PC-3 (cell line): Measurements from ENCODE around the gene WDR87. TPM values are rescaled to one million over a fixed set of nuclear protein-coding genes. Genes with fewer than 3 reads are reported as not detected.

ENCODE experiments used
- ATAC-seq: fragments of 200-7000 bp; cut with Tn5 transposase; 2 replicates; pipeline ENCODE4 v1.9.1; 2020; ENCODE audit warnings: mild to moderate bottlenecking, moderate library complexity
- BruUV-seq: library from RNA; stranded (reverse); fragments of 400-500 nt; replicated peaks from 2 replicates; lab custom pipeline; 2021; lab: Mats Ljungman, UMichigan
- CTCF ChIA-PET: fragments of 300-600 bp; sonication (Branson Sonifier 250); formaldehyde crosslinking; loops from one replicate; lab custom pipeline; 2022; ENCODE audit warnings: antibody characterized with exemption; lab: Charles Lee
- POLR2A ChIA-PET: fragments of 300-600 bp; sonication (Branson Sonifier 250); formaldehyde crosslinking; loops from one replicate; lab custom pipeline; 2022; ENCODE audit warnings: antibody characterized with exemption; ENCODE audit not compliant: unreplicated experiment; lab: Charles Lee
- DNase-seq: peaks from one replicate; pipeline ENCODE4 v3.0.0-alpha.2; 2015
- H2AFZ ChIP-seq: fragments of 300-600 bp; sonication (generic); 2 replicates; pipeline ENCODE4 v1.6.0; 2016; ENCODE audit warnings: antibody characterized with exemption, low read length
- H3F3A ChIP-seq: fragments of 300-600 bp; sonication (generic); one replicate; pipeline ENCODE4 v1.6.0; 2017; ENCODE audit warnings: antibody characterized with exemption, low read length, control low read depth, mild to moderate bottlenecking; ENCODE audit not compliant: unreplicated experiment
- H3K27ac ChIP-seq: fragments of 300-600 bp; sonication (generic); 2 replicates; pipeline ENCODE4 v1.5.1; 2016; ENCODE audit warnings: mild to moderate bottlenecking, low read length
- H3K27me3 ChIP-seq: fragments of 300-600 bp; sonication (generic); 2 replicates; pipeline ENCODE4 v1.6.1; 2016; ENCODE audit warnings: low read length, mixed read lengths
- H3K36me3 ChIP-seq: fragments of 300-600 bp; sonication (generic); 2 replicates; pipeline ENCODE4 v1.6.1; 2016; ENCODE audit warnings: low read depth, mixed run types, low read length, mixed read lengths
- H3K4me1 ChIP-seq: fragments of 300-600 bp; sonication (generic); 2 replicates; pipeline ENCODE4 v1.5.1; 2016; ENCODE audit warnings: low read length; ENCODE audit not compliant: insufficient read depth
- H3K4me2 ChIP-seq: fragments of 300-600 bp; sonication (generic); 2 replicates; pipeline ENCODE4 v1.6.0; 2016; ENCODE audit warnings: low read length
- H3K4me3 ChIP-seq: fragments of 300-600 bp; sonication (generic); 2 replicates; pipeline ENCODE4 v1.5.1; 2016; ENCODE audit warnings: mild to moderate bottlenecking, low read length, mixed read lengths
- H3K79me2 ChIP-seq: fragments of 300-600 bp; sonication (generic); 2 replicates; pipeline ENCODE4 v1.6.1; 2017; ENCODE audit warnings: low read length, mixed read lengths
- H3K9ac ChIP-seq: fragments of 300-600 bp; sonication (generic); 2 replicates; pipeline ENCODE4 v1.6.0; 2016; ENCODE audit warnings: mild to moderate bottlenecking, low read length
- H3K9me2 ChIP-seq: fragments of 300-600 bp; sonication (generic); replicated peaks from 2 replicates; pipeline ENCODE4 v1.6.1; 2016; ENCODE audit warnings: mixed run types, low read length, mixed read lengths
- H3K9me3 ChIP-seq: fragments of 300-600 bp; sonication (generic); 2 replicates; pipeline ENCODE4 v1.6.1; 2016; ENCODE audit warnings: low read length, mixed read lengths
- H4K20me1 ChIP-seq: fragments of 300-600 bp; sonication (generic); 2 replicates; pipeline ENCODE4 v1.6.1; 2016; ENCODE audit warnings: low read length, mixed read lengths
- CTCF ChIP-seq: fragments of 300-600 bp; sonication (generic); conservative IDR thresholded peaks from 2 replicates; pipeline ENCODE4 v1.5.1; 2017; ENCODE audit warnings: antibody characterized with exemption, low read depth, mild to moderate bottlenecking, low read length
- EZH2 ChIP-seq: fragments of 300-600 bp; sonication (generic); IDR thresholded peaks from one replicate; pipeline ENCODE4 v1.6.1; 2017; ENCODE audit warnings: antibody characterized with exemption, mild to moderate bottlenecking, low read length; ENCODE audit not compliant: unreplicated experiment
- EZH2phosphoT487 ChIP-seq: fragments of 300-600 bp; sonication (generic); IDR thresholded peaks from 2 replicates; pipeline ENCODE4 v1.6.1; 2018; ENCODE audit warnings: mild to moderate bottlenecking, antibody characterized with exemption, low read length, borderline replicate concordance
- intact Hi-C: fragments of 100-400 bp; cut with micrococcal nuclease; formaldehyde crosslinking; loops from 2 replicates; pipeline ENCODE4 v1.9.0; 2023
- total RNA-seq: library from RNA; depleted of rRNA; stranded (reverse); fragments of >200 nt; gene quantifications from 2 replicates; pipeline ENCODE4 v1.2.3, GENCODE V29; 2014

WDR87 gene
- total RNA-seq, 1 experiment from 2014 or later = not detected

GRCh38 chr19:37953171-37953917 lies 47.0 kb upstream of the WDR87 start:
- Histone ChIP-seq H3K9me2 (no peaks in the 10 kb centered on the region), H3K36me3 (no peaks in the 10 kb centered on the region; the same call in 1 of the 2 replicates), H2AFZ (no peak overlapping the region), H3K79me2 (peaks cover 97% of the 10 kb centered on the region), H3K4me1 (peaks cover 31% of the 10 kb centered on the region), H3K9ac (0 out of 2 replicates have a peak overlapping the region, but pooled peaks have one; percentile 10), H3F3A (peaks cover 4% of the 10 kb centered on the region), H3K4me2 (peak overlapping the region; percentile 32), H3K27ac (peak overlapping the region; percentile 53), H3K9me3 (no peaks in the 10 kb centered on the region), H3K4me3 (no peak overlapping the region), H3K27me3 (no peaks in the 10 kb centered on the region), H4K20me1 (peaks cover 7% of the 10 kb centered on the region; the same call in 1 of the 2 replicates)
- TF ChIP-seq CTCF = no peak
- no peak for TF ChIP-seq EZH2
- no peak for TF ChIP-seq EZH2phosphoT487
- ATAC-seq (peak; percentile 49), DNase-seq (peak; percentile 19)
- intact Hi-C loops = no loop called here
- ChIA-PET POLR2A (interaction anchor here (0.7 to 1.1 kb wide), 2 partner anchors 21 to 40 kb away, joined by 3 read pairs; no protein-coding TSS in a partner anchor), CTCF (no interaction called here)
- BruUV-seq = no TSS peak

- H3F3A ChIP-seq = peaks cover 4% of the 10 kb centered on the region
- H3K9me2 ChIP-seq = no peaks in the 10 kb centered on the region
- DNase-seq (no peak), ATAC-seq (no peak)
- H3K4me3 ChIP-seq = no peak overlapping the region
- intact Hi-C loops = no loop called here
- H3K9me3 ChIP-seq = no peaks in the 10 kb centered on the region
- H3K4me2 ChIP-seq = no peak overlapping the region
- CTCF ChIA-PET = no interaction called here
- no peaks in the 10 kb centered on the region for H3K27me3 ChIP-seq
- no peaks in the 10 kb centered on the region; the same call in 1 of the 2 replicates for H3K36me3 ChIP-seq
- no peak for TF ChIP-seq EZH2phosphoT487
- TF ChIP-seq CTCF = no peak
- no peak for TF ChIP-seq EZH2
- no peak overlapping the region for H3K9ac ChIP-seq
- H3K79me2 ChIP-seq = peaks cover 95% of the 10 kb centered on the region
- no peak overlapping the region for H2AFZ ChIP-seq
- H3K27ac ChIP-seq = no peak overlapping the region
- peaks cover 7% of the 10 kb centered on the region; the same call in 1 of the 2 replicates for H4K20me1 ChIP-seq
- H3K4me1 ChIP-seq = peaks cover 40% of the 10 kb centered on the region
- POLR2A ChIA-PET = no interaction called here
- no TSS peak for BruUV-seq
Measured at GRCh38 chr19:37951816-37952210, 45.4 kb upstream of the WDR87 start.
